Endothelial cell (in vitro differentiated cells): Measurements from ENCODE around the gene ADCY5. TPM values are rescaled to one million over a fixed set of nuclear protein-coding genes. Genes with fewer than 3 reads are reported as not detected.

ENCODE experiments used
- DNase-seq: peaks from one replicate; pipeline ENCODE4 v3.0.0; 2021; ENCODE audit warnings: low spot score
- H3K27ac Mint-ChIP-seq: one replicate; pipeline ENCODE4 v1.8.0; 2021; ENCODE audit warnings: mixed read lengths, inconsistent platforms; ENCODE audit not compliant: unreplicated experiment
- H3K27me3 Mint-ChIP-seq: one replicate; pipeline ENCODE4 v1.8.0; 2021; ENCODE audit warnings: mild to moderate bottlenecking, moderate library complexity, mixed read lengths, inconsistent platforms; ENCODE audit not compliant: unreplicated experiment
- H3K36me3 Mint-ChIP-seq: one replicate; pipeline ENCODE4 v1.8.0; 2021; ENCODE audit warnings: mild to moderate bottlenecking, low read depth, mixed read lengths, inconsistent platforms; ENCODE audit not compliant: unreplicated experiment
- H3K4me1 Mint-ChIP-seq: one replicate; pipeline ENCODE4 v1.8.0; 2021; ENCODE audit warnings: mild to moderate bottlenecking, mixed read lengths, inconsistent platforms; ENCODE audit not compliant: unreplicated experiment
- H3K4me3 Mint-ChIP-seq: one replicate; pipeline ENCODE4 v1.8.0; 2021; ENCODE audit warnings: mild to moderate bottlenecking, mixed read lengths, inconsistent platforms; ENCODE audit not compliant: unreplicated experiment
- H3K9me3 Mint-ChIP-seq: one replicate; pipeline ENCODE4 v1.8.0; 2021; ENCODE audit warnings: mixed read lengths, inconsistent platforms; ENCODE audit not compliant: unreplicated experiment
- CTCF ChIP-seq: fragments of 200-600 bp; sonication (generic); IDR thresholded peaks from one replicate; pipeline ENCODE4 v1.5.0; 2021; ENCODE audit warnings: antibody characterized with exemption; ENCODE audit not compliant: unreplicated experiment
- total RNA-seq: library from RNA; stranded (reverse); fragmentation: NEBNext Ultra II Directional; extraction: Animal tissue kit (Norgen Biotek cat#: 25700); gene quantifications from one replicate; pipeline ENCODE4 v1.2.1, GENCODE V29; 2021; ENCODE audit not compliant: unreplicated experiment

Gene ADCY5
- total RNA-seq, 1 donor from 2014 or later: 1.0 TPM

- peaks cover 4% of the 10 kb centered on the region for H3K4me1 Mint-ChIP-seq
- TF ChIP-seq CTCF: no peak
- H3K4me3 Mint-ChIP-seq: no peak overlapping the region
- no peak overlapping the region for H3K27ac Mint-ChIP-seq
- peaks cover 4% of the 10 kb centered on the region for H3K36me3 Mint-ChIP-seq
- H3K27me3 Mint-ChIP-seq: peaks cover 11% of the 10 kb centered on the region
- H3K9me3 Mint-ChIP-seq: no peaks in the 10 kb centered on the region
- DNase-seq: no peak
These were observed 2.3 kb upstream of the ADCY5 start for GRCh38 chr3:123451186-123451585.

GRCh38 chr3:123449997-123450604 is 1.2 kb upstream of the ADCY5 start:
- peaks cover 4% of the 10 kb centered on the region for H3K36me3 Mint-ChIP-seq
- no peaks in the 10 kb centered on the region for H3K9me3 Mint-ChIP-seq
- no peak overlapping the region for H3K4me3 Mint-ChIP-seq
- no peak overlapping the region for H3K27ac Mint-ChIP-seq
- no peak for TF ChIP-seq CTCF
- H3K4me1 Mint-ChIP-seq: peaks cover 4% of the 10 kb centered on the region
- no peak for DNase-seq
- peaks cover 13% of the 10 kb centered on the region for H3K27me3 Mint-ChIP-seq

GRCh38 chr3:123449102-123449996 is 459 bp upstream of the ADCY5 start:
- Mint-ChIP-seq H3K27me3 (peaks cover 13% of the 10 kb centered on the region), H3K4me3 (no peak overlapping the region), H3K4me1 (peaks cover 4% of the 10 kb centered on the region), H3K9me3 (no peaks in the 10 kb centered on the region), H3K27ac (no peak overlapping the region), H3K36me3 (peaks cover 4% of the 10 kb centered on the region)
- DNase-seq: peak; percentile 44
- TF ChIP-seq CTCF: no peak

- H3K4me3 Mint-ChIP-seq: no peak overlapping the region
These were observed 957 bp downstream of the ADCY5 start for GRCh38 chr3:123447749-123448517.

More at GRCh38 chr3:123447749-123448517, 957 bp downstream of the ADCY5 start:
- no peaks in the 10 kb centered on the region for H3K9me3 Mint-ChIP-seq
- H3K36me3 Mint-ChIP-seq: peaks cover 4% of the 10 kb centered on the region
- peak; percentile 76 for DNase-seq
- H3K4me1 Mint-ChIP-seq: peaks cover 7% of the 10 kb centered on the region
- TF ChIP-seq CTCF: no peak
- H3K27ac Mint-ChIP-seq: no peak overlapping the region
- peaks cover 13% of the 10 kb centered on the region for H3K27me3 Mint-ChIP-seq
